Measurements from ENCODE around the gene CLDN7.
"Not testable (repeated sequence)": the region's sequence is repeated elsewhere in the genome, so short reads cannot be mapped to it uniquely, and the experiment has no call there.

CLDN7 gene

GRCh38 chr17:7250695-7251627 lies 11.3 kb downstream of the CLDN7 start:
- peak overlapping the region; percentile 79 for H3K4me3 ChIP-seq (ENCODE audit: control insufficient read depth, low read depth, low read length)
- TF ChIP-seq, protein P1, sequence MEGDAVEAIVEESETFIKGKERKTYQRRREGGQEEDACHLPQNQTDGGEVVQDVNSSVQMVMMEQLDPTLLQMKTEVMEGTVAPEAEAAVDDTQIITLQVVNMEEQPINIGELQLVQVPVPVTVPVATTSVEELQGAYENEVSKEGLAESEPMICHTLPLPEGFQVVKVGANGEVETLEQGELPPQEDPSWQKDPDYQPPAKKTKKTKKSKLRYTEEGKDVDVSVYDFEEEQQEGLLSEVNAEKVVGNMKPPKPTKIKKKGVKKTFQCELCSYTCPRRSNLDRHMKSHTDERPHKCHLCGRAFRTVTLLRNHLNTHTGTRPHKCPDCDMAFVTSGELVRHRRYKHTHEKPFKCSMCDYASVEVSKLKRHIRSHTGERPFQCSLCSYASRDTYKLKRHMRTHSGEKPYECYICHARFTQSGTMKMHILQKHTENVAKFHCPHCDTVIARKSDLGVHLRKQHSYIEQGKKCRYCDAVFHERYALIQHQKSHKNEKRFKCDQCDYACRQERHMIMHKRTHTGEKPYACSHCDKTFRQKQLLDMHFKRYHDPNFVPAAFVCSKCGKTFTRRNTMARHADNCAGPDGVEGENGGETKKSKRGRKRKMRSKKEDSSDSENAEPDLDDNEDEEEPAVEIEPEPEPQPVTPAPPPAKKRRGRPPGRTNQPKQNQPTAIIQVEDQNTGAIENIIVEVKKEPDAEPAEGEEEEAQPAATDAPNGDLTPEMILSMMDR (IDR thresholded peaks at IDR 0.05; ENCODE audit: control insufficient read depth, insufficient read depth, low read depth, low read length, missing control alignments) = no peak
- DNase-seq (ENCODE audit: low read depth) = no peak

GRCh38 chr17:7249830-7250229 lies 12.4 kb downstream of the CLDN7 start:
- TF ChIP-seq, protein P1 (IDR thresholded peaks at IDR 0.05; ENCODE audit: control insufficient read depth, insufficient read depth, low read depth, low read length, missing control alignments) = no peak
- peak overlapping the region; percentile 79 for H3K4me3 ChIP-seq (ENCODE audit: control insufficient read depth, low read depth, low read length)
- DNase-seq (ENCODE audit: low read depth) = no peak

- TF ChIP-seq, protein P1 (IDR thresholded peaks at IDR 0.05; ENCODE audit: control insufficient read depth, insufficient read depth, low read depth, low read length, missing control alignments) = no peak
- H3K4me3 ChIP-seq (ENCODE audit: control insufficient read depth, low read depth, low read length) = no peak overlapping the region
- no peak for DNase-seq (ENCODE audit: low read depth)
Measured at GRCh38 chr17:7249214-7249613, 13.1 kb downstream of the CLDN7 start.

DNA sequence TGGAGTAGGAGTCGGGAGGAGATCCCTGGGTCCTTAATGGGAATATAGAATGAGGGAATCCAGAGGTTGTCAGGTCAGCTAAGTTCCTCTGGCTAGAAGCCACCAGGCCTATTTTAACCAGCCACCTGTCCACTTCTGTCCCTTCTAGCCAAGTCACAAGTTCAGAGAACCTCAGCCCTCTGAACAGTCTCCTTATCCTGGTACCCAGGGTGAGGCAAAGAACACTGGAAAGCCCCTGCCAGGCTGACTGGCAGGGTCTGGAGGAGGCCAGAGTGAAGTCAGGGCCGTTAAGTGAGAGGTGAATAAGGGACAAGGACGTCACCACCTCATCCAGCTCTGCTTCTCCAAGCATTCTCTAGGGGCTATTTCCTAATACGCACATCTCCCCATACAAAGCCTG lies 13.5 kb downstream of the CLDN7 start:
- DNase-seq (ENCODE audit: low read depth) = no peak
- TF ChIP-seq, protein P1 (IDR thresholded peaks at IDR 0.05; ENCODE audit: control insufficient read depth, insufficient read depth, low read depth, low read length, missing control alignments) = no peak
- no peak overlapping the region for H3K4me3 ChIP-seq (ENCODE audit: control insufficient read depth, low read depth, low read length)

DNA sequence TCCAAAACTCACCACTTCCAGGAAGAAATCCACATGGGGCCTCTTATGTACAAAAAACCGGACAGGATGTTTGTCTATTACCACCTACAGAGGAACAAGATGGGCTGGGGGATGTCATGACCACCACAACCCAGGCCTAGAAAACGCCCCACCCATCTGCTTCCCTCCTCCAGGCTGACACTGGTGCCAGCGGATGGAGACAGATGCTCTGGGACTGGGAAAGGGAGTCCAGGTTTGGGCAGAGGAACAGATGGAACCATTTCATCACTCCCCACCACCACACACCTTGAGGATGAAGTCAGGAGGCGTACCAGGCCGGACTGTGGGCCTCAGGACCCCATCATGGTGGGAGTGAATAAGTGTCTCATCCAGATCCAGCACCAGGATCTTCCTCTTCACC lies 15.5 kb downstream of the CLDN7 start:
- no peak overlapping the region for H3K4me3 ChIP-seq (ENCODE audit: control insufficient read depth, low read depth, low read length)
- DNase-seq (ENCODE audit: low read depth) = no peak
- TF ChIP-seq, protein P1 (IDR thresholded peaks at IDR 0.05; ENCODE audit: control insufficient read depth, insufficient read depth, low read depth, low read length, missing control alignments) = no peak

GRCh38 chr17:7243838-7244237 lies 18.4 kb downstream of the CLDN7 start:
- not testable (repeated sequence) for DNase-seq (ENCODE audit: low read depth); H3K4me3 ChIP-seq (ENCODE audit: control insufficient read depth, low read depth, low read length)

GRCh38 chr17:7243453-7243729 lies 18.9 kb downstream of the CLDN7 start:
- no peak for DNase-seq (ENCODE audit: low read depth)
- peak overlapping the region; percentile 67 for H3K4me3 ChIP-seq (ENCODE audit: control insufficient read depth, low read depth, low read length)
- TF ChIP-seq, protein P1 (IDR thresholded peaks at IDR 0.05; ENCODE audit: control insufficient read depth, insufficient read depth, low read depth, low read length, missing control alignments) = no peak

Measured in AG09309 (cell line).